Liver (tissue), 9 donors: ENCODE measurements around the gene TMEM259. TPM values are rescaled to one million over a fixed set of nuclear protein-coding genes. Genes with fewer than 3 reads are reported as not detected.

Experiments
- DNase-seq: peaks from one replicate; pipeline ENCODE4 v3.0.0-alpha.2; 2017; ENCODE audit warnings: low spot score
- H3K27ac ChIP-seq, 2 donors: one replicate each; pipeline ENCODE4 v1.7.0; 2013; ENCODE audit warnings: inconsistent platforms in 2 of 2, low read length in 2 of 2, control low read depth in 1 of 2, low read depth in 1 of 2, mild to moderate bottlenecking in 1 of 2
- H3K27me3 ChIP-seq, 4 donors: one replicate each; pipeline versions ENCODE4 v1.6.1 to v1.7.0; 2013; ENCODE audit warnings: low read length in 3 of 4, inconsistent platforms in 1 of 4, mild to moderate bottlenecking in 1 of 4, moderate library complexity in 1 of 4; ENCODE audit not compliant: control insufficient read depth in 4 of 4, insufficient read depth in 4 of 4
- H3K36me3 ChIP-seq, 4 donors: one replicate each; pipeline versions ENCODE4 v1.6.1 to v1.7.0; 2013; ENCODE audit warnings: low read length in 3 of 4, mild to moderate bottlenecking in 3 of 4, low read depth in 1 of 4, moderate library complexity in 1 of 4; ENCODE audit not compliant: control insufficient read depth in 4 of 4, insufficient read depth in 3 of 4
- H3K4me1 ChIP-seq, 4 donors: one replicate each; pipeline versions ENCODE4 v1.6.1 to v1.7.0; 2013; ENCODE audit warnings: low read length in 3 of 4, mild to moderate bottlenecking in 3 of 4, moderate library complexity in 1 of 4; ENCODE audit not compliant: control insufficient read depth in 4 of 4, insufficient read depth in 4 of 4
- H3K4me3 ChIP-seq, 3 donors: one replicate each; pipeline versions ENCODE4 v1.6.1 to v1.7.0; 2013; ENCODE audit warnings: low read length in 3 of 3, control low read depth in 1 of 3, low read depth in 1 of 3, mild to moderate bottlenecking in 1 of 3
- H3K9ac ChIP-seq, 2 donors: one replicate each; pipeline ENCODE4 v1.7.0; 2013; ENCODE audit warnings: low read length in 2 of 2, mild to moderate bottlenecking in 2 of 2, moderate library complexity in 2 of 2, control low read depth in 1 of 2, low read depth in 1 of 2
- H3K9me3 ChIP-seq, 4 donors: one replicate each; pipeline versions ENCODE4 v1.6.1 to v1.7.0; 2013; ENCODE audit warnings: low read length in 3 of 4; ENCODE audit not compliant: control insufficient read depth in 4 of 4
- EGR1 ChIP-seq, 2 donors: IDR thresholded peaks; 2 replicates each; pipeline ENCODE4 v1.6.1; 2016 to 2018; ENCODE audit warnings: antibody characterized with exemption in 2 of 2, low read depth in 2 of 2
- FOXA1 ChIP-seq: IDR thresholded peaks from 2 replicates; pipeline ENCODE4 v1.6.1; 2016; ENCODE audit warnings: antibody characterized with exemption
- FOXA2 ChIP-seq: IDR thresholded peaks from 2 replicates; pipeline ENCODE4 v1.6.1; 2016; ENCODE audit warnings: antibody characterized with exemption
- GABPA ChIP-seq, 2 donors: IDR thresholded peaks in 1 of 2; conservative IDR thresholded peaks in 1 of 2; 2 replicates each; pipeline ENCODE4 v1.6.1; 2016; ENCODE audit warnings: antibody characterized with exemption in 2 of 2, mild to moderate bottlenecking in 1 of 2, moderate library complexity in 1 of 2
- HNF4A ChIP-seq, 2 donors: conservative IDR thresholded peaks; 2 replicates each; pipeline ENCODE4 v1.6.1; 2016; ENCODE audit warnings: antibody characterized with exemption in 2 of 2, mild to moderate bottlenecking in 2 of 2
- HNF4G ChIP-seq: IDR thresholded peaks from 2 replicates; pipeline ENCODE4 v1.6.1; 2016; ENCODE audit warnings: antibody characterized with exemption
- JUND ChIP-seq, 2 donors: IDR thresholded peaks; 2 replicates each; pipeline ENCODE4 v1.6.1; 2016; ENCODE audit warnings: antibody characterized with exemption in 2 of 2
- NR2F2 ChIP-seq: IDR thresholded peaks from 2 replicates; pipeline ENCODE4 v1.6.1; 2016; ENCODE audit warnings: antibody characterized with exemption
- RXRA ChIP-seq, 2 donors: IDR thresholded peaks; 2 replicates each; pipeline ENCODE4 v1.6.1; 2017 to 2018; ENCODE audit warnings: antibody characterized with exemption in 2 of 2, mild to moderate bottlenecking in 1 of 2
- SP1 ChIP-seq: IDR thresholded peaks from 2 replicates; pipeline ENCODE4 v1.6.1; 2018; ENCODE audit warnings: antibody characterized with exemption, mild to moderate bottlenecking
- TAF1 ChIP-seq: conservative IDR thresholded peaks from 2 replicates; pipeline ENCODE4 v1.6.1; 2016; ENCODE audit warnings: antibody characterized with exemption, mild to moderate bottlenecking
- YY1 ChIP-seq: IDR thresholded peaks from 2 replicates; pipeline ENCODE4 v1.6.1; 2016; ENCODE audit warnings: antibody characterized with exemption, mild to moderate bottlenecking
- WGBS: extraction: QIAGEN DNeasy Blood & Tissue Kit; methylation state at CpG from one replicate; pipeline ENCODE4 v1.1.7; 2013; 5-methylcytosine and 5-hydroxymethylcytosine counted together
- polyA plus RNA-seq, 2 donors: library from polyadenylated mRNA; stranded (reverse) in 1 of 2; unstranded in 1 of 2; fragments of 200-250 nt in 1 of 2; fragments of >200 nt in 1 of 2; fragmentation: Nextera tagmentation in 1 of 2; extraction: Ambion mirVana in 1 of 2; gene quantifications; one replicate each; pipeline versions ENCODE4 v1.2.1 to v1.2.3, GENCODE V29; 2013 to 2015
- total RNA-seq, 2 donors: library from RNA; depleted of rRNA; stranded (reverse); fragments of >200 nt; gene quantifications; one replicate each; pipeline ENCODE4 v1.2.3, GENCODE V29; 2014
- TF ChIP-seq, protein P1 (sequence below): IDR thresholded peaks from 2 replicates; pipeline ENCODE4 v1.6.1; 2016; ENCODE audit warnings: antibody characterized with exemption, mild to moderate bottlenecking
- TF ChIP-seq, protein P2 (sequence below): fragments of 150-350 bp; IDR thresholded peaks from 2 replicates; pipeline ENCODE4 v1.5.1; 2017; ENCODE audit warnings: improper control_type of control experiment, low read depth, low read length; ENCODE audit not compliant: missing input control
- TF ChIP-seq, protein P3 (sequence below): IDR thresholded peaks from 2 replicates; pipeline ENCODE4 v1.6.1; 2016; ENCODE audit warnings: antibody characterized with exemption
- TF ChIP-seq, protein P4 (sequence below): IDR thresholded peaks from 2 replicates; pipeline ENCODE4 v1.6.1; 2016; ENCODE audit warnings: antibody characterized with exemption
- donor health status: healthy.
- donor health status: healthy.
- donor health status: healthy.
- donor health status: healthy.
- donor health status: healthy.

Gene TMEM259
- total and polyA plus RNA-seq, 4 donors = 29.7 to 99.3 (median 57.3) TPM

DNA sequence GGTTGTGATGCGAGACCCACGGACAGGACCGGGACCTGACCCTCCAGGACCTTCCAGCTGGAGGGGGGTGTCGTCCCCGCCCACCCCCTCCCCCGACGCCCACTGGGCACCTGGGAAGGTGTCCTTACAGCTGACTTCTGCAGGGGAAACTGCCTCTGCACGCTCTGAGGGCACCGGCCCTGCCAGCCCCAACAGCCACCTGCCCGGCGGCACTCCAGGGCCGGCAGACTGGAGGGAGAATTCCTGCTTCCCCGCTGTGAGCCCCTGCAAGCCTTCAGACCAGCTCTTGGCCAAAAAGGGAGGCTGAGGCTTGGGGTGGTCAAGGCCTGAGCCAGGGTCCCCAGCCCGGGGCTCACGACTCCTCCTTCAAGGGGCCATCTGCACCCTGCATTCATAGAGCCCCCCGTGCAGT, 6.7 kb upstream of the TMEM259 start:
- no peaks in the 10 kb centered on the region for H3K9me3 ChIP-seq
- H3K27ac ChIP-seq = peak overlapping the region; percentile 43 to 77
- DNase-seq = no peak
- peak overlapping the region; percentile 22 to 69 for H3K9ac ChIP-seq
- 32% methylated on average over 16 of the region's 16 CpGs for WGBS
- H3K4me1 ChIP-seq = peaks cover 4 to 16% (median 5%) of the 10 kb centered on the region in 4 donors
- peak overlapping the region; percentile 53 to 76 (median 66) for H3K4me3 ChIP-seq
- TF ChIP-seq YY1 (no peak), SP1 (no peak), EGR1 (IDR thresholded peaks at IDR 0.05; ENCODE audit: low read depth in 2 of 2) (no peak), RXRA (IDR thresholded peaks at IDR 0.05) (no peak), NR2F2 (no peak), FOXA1 (no peak), JUND (IDR thresholded peaks at IDR 0.05) (no peak), TAF1 (no peak), HNF4A (conservative IDR thresholded peaks at IDR 0.05) (no peak), GABPA (IDR thresholded peaks at IDR 0.05 in 1 of 2, conservative IDR thresholded peaks at IDR 0.05 in 1 of 2) (no peak)
- TF ChIP-seq, protein P1, sequence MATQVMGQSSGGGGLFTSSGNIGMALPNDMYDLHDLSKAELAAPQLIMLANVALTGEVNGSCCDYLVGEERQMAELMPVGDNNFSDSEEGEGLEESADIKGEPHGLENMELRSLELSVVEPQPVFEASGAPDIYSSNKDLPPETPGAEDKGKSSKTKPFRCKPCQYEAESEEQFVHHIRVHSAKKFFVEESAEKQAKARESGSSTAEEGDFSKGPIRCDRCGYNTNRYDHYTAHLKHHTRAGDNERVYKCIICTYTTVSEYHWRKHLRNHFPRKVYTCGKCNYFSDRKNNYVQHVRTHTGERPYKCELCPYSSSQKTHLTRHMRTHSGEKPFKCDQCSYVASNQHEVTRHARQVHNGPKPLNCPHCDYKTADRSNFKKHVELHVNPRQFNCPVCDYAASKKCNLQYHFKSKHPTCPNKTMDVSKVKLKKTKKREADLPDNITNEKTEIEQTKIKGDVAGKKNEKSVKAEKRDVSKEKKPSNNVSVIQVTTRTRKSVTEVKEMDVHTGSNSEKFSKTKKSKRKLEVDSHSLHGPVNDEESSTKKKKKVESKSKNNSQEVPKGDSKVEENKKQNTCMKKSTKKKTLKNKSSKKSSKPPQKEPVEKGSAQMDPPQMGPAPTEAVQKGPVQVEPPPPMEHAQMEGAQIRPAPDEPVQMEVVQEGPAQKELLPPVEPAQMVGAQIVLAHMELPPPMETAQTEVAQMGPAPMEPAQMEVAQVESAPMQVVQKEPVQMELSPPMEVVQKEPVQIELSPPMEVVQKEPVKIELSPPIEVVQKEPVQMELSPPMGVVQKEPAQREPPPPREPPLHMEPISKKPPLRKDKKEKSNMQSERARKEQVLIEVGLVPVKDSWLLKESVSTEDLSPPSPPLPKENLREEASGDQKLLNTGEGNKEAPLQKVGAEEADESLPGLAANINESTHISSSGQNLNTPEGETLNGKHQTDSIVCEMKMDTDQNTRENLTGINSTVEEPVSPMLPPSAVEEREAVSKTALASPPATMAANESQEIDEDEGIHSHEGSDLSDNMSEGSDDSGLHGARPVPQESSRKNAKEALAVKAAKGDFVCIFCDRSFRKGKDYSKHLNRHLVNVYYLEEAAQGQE = no peak
- TF ChIP-seq, protein P2, sequence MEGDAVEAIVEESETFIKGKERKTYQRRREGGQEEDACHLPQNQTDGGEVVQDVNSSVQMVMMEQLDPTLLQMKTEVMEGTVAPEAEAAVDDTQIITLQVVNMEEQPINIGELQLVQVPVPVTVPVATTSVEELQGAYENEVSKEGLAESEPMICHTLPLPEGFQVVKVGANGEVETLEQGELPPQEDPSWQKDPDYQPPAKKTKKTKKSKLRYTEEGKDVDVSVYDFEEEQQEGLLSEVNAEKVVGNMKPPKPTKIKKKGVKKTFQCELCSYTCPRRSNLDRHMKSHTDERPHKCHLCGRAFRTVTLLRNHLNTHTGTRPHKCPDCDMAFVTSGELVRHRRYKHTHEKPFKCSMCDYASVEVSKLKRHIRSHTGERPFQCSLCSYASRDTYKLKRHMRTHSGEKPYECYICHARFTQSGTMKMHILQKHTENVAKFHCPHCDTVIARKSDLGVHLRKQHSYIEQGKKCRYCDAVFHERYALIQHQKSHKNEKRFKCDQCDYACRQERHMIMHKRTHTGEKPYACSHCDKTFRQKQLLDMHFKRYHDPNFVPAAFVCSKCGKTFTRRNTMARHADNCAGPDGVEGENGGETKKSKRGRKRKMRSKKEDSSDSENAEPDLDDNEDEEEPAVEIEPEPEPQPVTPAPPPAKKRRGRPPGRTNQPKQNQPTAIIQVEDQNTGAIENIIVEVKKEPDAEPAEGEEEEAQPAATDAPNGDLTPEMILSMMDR = no peak
- TF ChIP-seq, protein P3, sequence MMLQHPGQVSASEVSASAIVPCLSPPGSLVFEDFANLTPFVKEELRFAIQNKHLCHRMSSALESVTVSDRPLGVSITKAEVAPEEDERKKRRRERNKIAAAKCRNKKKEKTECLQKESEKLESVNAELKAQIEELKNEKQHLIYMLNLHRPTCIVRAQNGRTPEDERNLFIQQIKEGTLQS = no peak
- no peaks in the 10 kb centered on the region for H3K27me3 ChIP-seq
- H3K36me3 ChIP-seq = peaks cover 4 to 6% (median 5%) of the 10 kb centered on the region in 4 donors

DNA sequence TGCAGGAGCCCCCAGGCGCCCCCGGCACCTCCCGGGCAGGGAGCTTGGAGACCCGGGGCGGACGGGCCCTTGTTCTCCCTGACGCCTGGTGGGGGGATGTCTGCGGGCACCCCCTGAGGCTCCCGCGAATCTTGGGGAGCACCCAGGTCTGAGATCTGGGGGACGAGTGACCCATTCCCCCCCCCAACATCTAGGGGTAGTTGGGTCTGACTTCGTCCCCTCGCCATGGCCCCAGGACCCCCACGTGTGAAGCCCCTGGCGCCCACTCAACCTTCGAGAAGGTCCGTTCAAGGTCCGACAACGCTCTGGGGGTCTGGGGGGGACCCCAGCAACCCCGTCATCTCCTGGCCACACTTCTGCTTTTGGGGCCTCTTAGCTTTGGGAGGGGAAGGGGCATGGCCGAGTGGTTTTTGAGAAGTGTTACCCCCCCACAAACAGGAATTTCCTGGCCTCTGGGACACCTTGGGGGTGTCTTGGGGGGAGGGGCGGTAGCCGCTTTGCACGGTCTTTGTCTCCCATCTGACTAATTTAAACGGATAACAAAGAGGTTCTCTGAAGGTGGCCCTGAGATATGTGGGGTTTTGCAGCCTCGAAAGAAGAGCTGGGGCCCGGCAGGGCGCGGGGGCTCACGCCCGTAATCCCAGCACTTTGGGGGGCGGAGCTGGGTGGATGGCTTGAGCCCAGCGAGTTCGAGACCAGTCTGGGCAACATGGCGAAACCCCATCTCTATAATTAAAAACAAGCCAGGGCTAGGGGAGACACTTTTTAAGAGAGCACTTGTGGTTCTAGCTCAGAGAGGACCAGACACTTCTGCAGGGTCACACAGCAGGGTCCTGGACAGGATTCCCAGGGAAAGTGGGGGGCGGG, 6.1 kb upstream of the TMEM259 start:
- Histone ChIP-seq H3K27me3 (no peaks in the 10 kb centered on the region), H3K4me3 (peak overlapping the region; percentile 53 to 76 (median 66)), H3K36me3 (peaks cover 0 to 2% (median 0%) of the 10 kb centered on the region in 4 donors), H3K9me3 (no peaks in the 10 kb centered on the region), H3K4me1 (peaks cover 4 to 16% (median 5%) of the 10 kb centered on the region in 4 donors), H3K27ac (peak overlapping the region; percentile 76 to 77), H3K9ac (peak overlapping the region; percentile 30 to 69)
- TF ChIP-seq, protein P4, sequence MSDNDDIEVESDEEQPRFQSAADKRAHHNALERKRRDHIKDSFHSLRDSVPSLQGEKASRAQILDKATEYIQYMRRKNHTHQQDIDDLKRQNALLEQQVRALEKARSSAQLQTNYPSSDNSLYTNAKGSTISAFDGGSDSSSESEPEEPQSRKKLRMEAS = no peak
- TF ChIP-seq GABPA (IDR thresholded peaks at IDR 0.05 in 1 of 2, conservative IDR thresholded peaks at IDR 0.05 in 1 of 2) (no peak), SP1 (no peak), HNF4A (conservative IDR thresholded peaks at IDR 0.05) (no peak), FOXA1 (no peak), HNF4G (no peak), FOXA2 (no peak)
- TF ChIP-seq, protein P3 = no peak
- TF ChIP-seq, protein P1 = no peak
- TF ChIP-seq, protein P2 = no peak
- 8% methylated on average over 36 of the region's 36 CpGs for WGBS
- no peak for DNase-seq
